HCT116 (cell line): Measurements from ENCODE around the gene PNPO. TPM values are rescaled to one million over a fixed set of nuclear protein-coding genes. Genes with fewer than 3 reads are reported as not detected.

ENCODE experiments used
- ATAC-seq: fragments of 200-7000 bp; cut with Tn5 transposase; 2 replicates; pipeline ENCODE4 v1.9.1; 2020; ENCODE audit warnings: mild to moderate bottlenecking, moderate library complexity
- BruUV-seq: library from RNA; stranded (reverse); fragments of 400-500 nt; replicated peaks from 2 replicates; lab custom pipeline; 2021; lab: Mats Ljungman, UMichigan
- CTCF ChIA-PET: fragments of 300-600 bp; sonication (Branson Sonifier 250); formaldehyde crosslinking; loops from one replicate; lab custom pipeline; 2021; ENCODE audit warnings: antibody characterized with exemption; lab: Charles Lee
- POLR2A ChIA-PET: fragments of 300-600, 350-600 bp; sonication (Branson Sonifier 250); formaldehyde crosslinking; loops from one replicate; lab custom pipeline; 2021; ENCODE audit warnings: antibody characterized with exemption; lab: Charles Lee
- RAD21 ChIA-PET, 2 experiments: fragments of 300-600 bp; sonication (Branson Sonifier 250); formaldehyde crosslinking; loops; one replicate each; lab custom pipeline; 2023; ENCODE audit warnings: low total read pairs in 2 of 2; ENCODE audit not compliant: uncharacterized antibody in 2 of 2, unreplicated experiment in 2 of 2, low non-redundant PET in 1 of 2; lab: Charles Lee
- DNase-seq: peaks from one replicate; pipeline ENCODE4 v3.0.0-alpha.2; 2010; ENCODE audit warnings: low read depth, low spot score
- H2AFZ ChIP-seq: fragments of 200-600 bp; shearing (Covaris generic), sonication (generic); 2 replicates; pipeline ENCODE4 v1.6.1; 2017; ENCODE audit warnings: low read depth, mixed run types, mixed read lengths, antibody characterized with exemption, low read length; ENCODE audit not compliant: poor library complexity, severe bottlenecking
- H3K27ac ChIP-seq: 2 replicates; pipeline ENCODE4 v1.5.1; 2012; ENCODE audit warnings: low read depth, low read length
- H3K27me3 ChIP-seq: fragments of 200-600 bp; sonication (generic); 2 replicates; pipeline ENCODE4 v1.6.1; 2016; ENCODE audit warnings: mixed run types, low read length, mixed read lengths; ENCODE audit not compliant: insufficient read depth
- H3K36me3 ChIP-seq, 2 experiments: fragments of 200-500 bp in 1 of 2; fragments of 200-600 bp in 1 of 2; sonication (Bioruptor generic) in 1 of 2; sonication (generic) in 1 of 2; 2 replicates each; pipeline versions ENCODE4 v1.5.1 to v1.6.1; 2014 to 2016; ENCODE audit warnings: low read length in 2 of 2, inconsistent platforms in 1 of 2, mixed read lengths in 1 of 2, mixed run types in 1 of 2; ENCODE audit not compliant: insufficient read depth in 2 of 2, control insufficient read depth in 1 of 2
- H3K4me1 ChIP-seq, 2 experiments: fragments of 200-600 bp in 1 of 2; sonication (generic) in 1 of 2; 2 replicates each; pipeline versions ENCODE4 v1.5.1 to v1.6.1; 2012 to 2017; ENCODE audit warnings: low read length in 2 of 2, inconsistent platforms in 1 of 2, mild to moderate bottlenecking in 1 of 2, mixed read lengths in 1 of 2, mixed run types in 1 of 2, moderate library complexity in 1 of 2; ENCODE audit not compliant: insufficient read depth in 2 of 2, control insufficient read depth in 1 of 2
- H3K4me2 ChIP-seq: fragments of 200-600 bp; sonication (generic); 2 replicates; pipeline ENCODE4 v1.6.1; 2017; ENCODE audit warnings: mixed run types, low read length, mixed read lengths
- H3K4me3 ChIP-seq, 2 experiments: fragments of 200-600 bp in 1 of 2; sonication (generic) in 1 of 2; replicated peaks in 1 of 2; 2 replicates each; pipeline ENCODE4 v1.5.1; 2011 to 2016; ENCODE audit warnings: low read length in 2 of 2, control low read depth in 1 of 2, low read depth in 1 of 2, mild to moderate bottlenecking in 1 of 2, mixed read lengths in 1 of 2, mixed run types in 1 of 2
- H3K79me2 ChIP-seq: fragments of 200-600 bp; sonication (generic); 2 replicates; pipeline ENCODE4 v1.6.1; 2017; ENCODE audit warnings: mild to moderate bottlenecking, mixed run types, low read length, moderate library complexity, mixed read lengths; ENCODE audit not compliant: insufficient read depth
- H3K9ac ChIP-seq: fragments of 200-600 bp; sonication (generic); 2 replicates; pipeline ENCODE4 v1.6.1; 2016; ENCODE audit warnings: low read length, mixed read lengths
- H3K9me2 ChIP-seq: fragments of 200-600 bp; sonication (generic), shearing (Covaris generic); 2 replicates; pipeline ENCODE4 v1.6.1; 2017; ENCODE audit warnings: mixed run types, mild to moderate bottlenecking, moderate library complexity; ENCODE audit not compliant: insufficient read depth
- H3K9me3 ChIP-seq, 2 experiments: fragments of 200-500 bp in 1 of 2; fragments of 200-600 bp in 1 of 2; sonication (Bioruptor generic) in 1 of 2; sonication (generic) in 1 of 2; 2 replicates each; pipeline ENCODE4 v1.6.1; 2014 to 2017; ENCODE audit warnings: low read length in 2 of 2, mixed read lengths in 2 of 2, inconsistent platforms in 1 of 2, low read depth in 1 of 2, mild to moderate bottlenecking in 1 of 2, mixed run types in 1 of 2, moderate library complexity in 1 of 2; ENCODE audit not compliant: control insufficient read depth in 1 of 2, insufficient read depth in 1 of 2
- H4K20me1 ChIP-seq: fragments of 200-600 bp; sonication (generic), shearing (Covaris generic); 2 replicates; pipeline ENCODE4 v1.6.1; 2017; ENCODE audit warnings: mixed run types, mild to moderate bottlenecking, moderate library complexity; ENCODE audit not compliant: insufficient read depth
- CEBPB ChIP-seq: IDR thresholded peaks from 2 replicates; pipeline ENCODE4 v1.6.1; 2012; ENCODE audit warnings: low read depth
- EGR1 ChIP-seq: IDR thresholded peaks from 2 replicates; pipeline ENCODE4 v1.6.1; 2012; ENCODE audit warnings: low read depth
- ELF1 ChIP-seq: IDR thresholded peaks from 2 replicates; pipeline ENCODE4 v1.6.1; 2012; ENCODE audit warnings: low read depth, borderline replicate concordance
- EZH2 ChIP-seq: fragments of 200-600 bp; sonication (generic); IDR thresholded peaks from 2 replicates; pipeline ENCODE4 v1.6.1; 2017; ENCODE audit warnings: antibody characterized with exemption, mixed run types
- EZH2phosphoT487 ChIP-seq: fragments of 200-600 bp; IDR thresholded peaks from 2 replicates; pipeline ENCODE4 v1.6.1; 2018; ENCODE audit warnings: antibody characterized with exemption, borderline replicate concordance
- JUND ChIP-seq: IDR thresholded peaks from 2 replicates; pipeline ENCODE4 v1.6.1; 2012
- POLR2A ChIP-seq: IDR thresholded peaks from 2 replicates; pipeline ENCODE4 v1.7.0; 2011; ENCODE audit warnings: borderline replicate concordance; ENCODE audit not compliant: insufficient read depth, insufficient read length; ENCODE audit errors: extremely low read depth
- SIN3A ChIP-seq: IDR thresholded peaks from 2 replicates; pipeline ENCODE4 v1.6.1; 2012; ENCODE audit warnings: low read depth
- SP1 ChIP-seq: IDR thresholded peaks from 2 replicates; pipeline ENCODE4 v1.6.1; 2012; ENCODE audit warnings: low read depth
- TCF7L2 ChIP-seq: IDR thresholded peaks from 2 replicates; pipeline ENCODE4 v1.7.0; 2011; ENCODE audit warnings: borderline replicate concordance, inconsistent platforms; ENCODE audit not compliant: insufficient read depth, insufficient read length; ENCODE audit errors: extremely low read depth
- ZFX ChIP-seq: fragments of 450-650 bp; IDR thresholded peaks from 2 replicates; pipeline ENCODE4 v1.6.1; 2017
- intact Hi-C: fragments of 100-400 bp; cut with micrococcal nuclease; formaldehyde crosslinking; loops from 2 replicates; pipeline ENCODE4 v1.10.0; 2022
- total RNA-seq: library from RNA; stranded (reverse); gene quantifications from one replicate; pipeline ENCODE4 v1.2.1, GENCODE V29; 2021; ENCODE audit not compliant: unreplicated experiment
- TF ChIP-seq, protein P1 (sequence below): IDR thresholded peaks from 2 replicates; pipeline ENCODE4 v1.6.1; 2011; ENCODE audit warnings: mild to moderate bottlenecking, low read length, moderate library complexity; ENCODE audit not compliant: insufficient replicate concordance; ENCODE audit errors: extremely low read depth
- TF ChIP-seq, protein P2 (sequence below): IDR thresholded peaks from 2 replicates; pipeline ENCODE4 v1.6.1; 2012
- TF ChIP-seq, protein P3 (sequence below): IDR thresholded peaks from 2 replicates; pipeline ENCODE4 v1.6.1; 2012
- TF ChIP-seq, protein P4 (sequence below), 3 experiments: fragments of 200-600 bp in 1 of 3; sonication (generic) in 1 of 3; IDR thresholded peaks in 2 of 3; conservative IDR thresholded peaks in 1 of 3; 2 replicates each; pipeline ENCODE4 v1.5.1; 2012 to 2017; ENCODE audit warnings: low read depth in 2 of 3, low read length in 2 of 3, antibody characterized with exemption in 1 of 3, borderline replicate concordance in 1 of 3, control low read depth in 1 of 3, mild to moderate bottlenecking in 1 of 3, mixed read lengths in 1 of 3, mixed run types in 1 of 3, moderate library complexity in 1 of 3; ENCODE audit not compliant: insufficient read depth in 1 of 3
- TF ChIP-seq, protein P5 (sequence below): IDR thresholded peaks from 2 replicates; pipeline ENCODE4 v1.6.1; 2012; ENCODE audit warnings: low read depth

Gene PNPO
- total RNA-seq, 1 experiment from 2014 or later = 74.9 TPM

DNA sequence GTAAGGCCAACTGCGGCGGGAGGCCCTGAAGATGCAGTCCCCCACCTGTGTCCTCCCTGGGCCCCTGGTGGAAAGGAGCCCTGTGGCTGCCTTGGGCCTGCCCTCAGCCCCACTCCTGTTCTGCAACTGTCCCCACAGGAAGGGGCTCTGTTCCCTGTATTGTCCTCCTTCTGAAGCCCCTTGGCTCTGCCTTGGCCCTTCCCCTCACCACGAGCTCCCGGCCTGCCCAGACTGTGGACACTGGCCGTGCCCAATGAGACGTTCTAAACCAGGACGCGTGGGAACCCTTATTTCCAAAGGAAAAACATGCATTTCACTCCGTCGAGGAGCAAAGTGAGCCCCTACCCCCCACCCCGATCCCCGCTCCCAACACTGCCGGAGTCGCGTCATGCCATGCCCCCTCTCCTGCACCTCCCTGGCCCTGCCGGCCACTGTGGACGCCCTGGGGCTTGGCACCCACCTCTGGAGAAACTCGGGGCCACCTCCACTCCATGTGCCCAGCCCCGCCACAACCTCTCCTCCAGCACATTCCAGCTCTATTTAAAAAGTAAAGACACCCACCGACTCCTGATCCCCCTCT is 13.5 kb upstream of the PNPO start:
- H3K9ac ChIP-seq = no peak overlapping the region
- H4K20me1 ChIP-seq = no peaks in the 10 kb centered on the region
- ATAC-seq (no peak), DNase-seq (no peak)
- BruUV-seq = no TSS peak
- H3K9me2 ChIP-seq = no peaks in the 10 kb centered on the region
- H3K4me1 ChIP-seq = peaks cover 12 to 20% of the 10 kb centered on the region in 2 experiments
- H3K79me2 ChIP-seq = no peaks in the 10 kb centered on the region
- ChIA-PET RAD21 (no interaction called here), CTCF (no interaction called here), POLR2A (no interaction called here)
- H3K4me3 ChIP-seq = no peak overlapping the region
- H3K4me2 ChIP-seq = no peak overlapping the region
- peaks cover 4 to 10% of the 10 kb centered on the region in 2 experiments; a peak in 2 of 4 replicates for H3K36me3 ChIP-seq
- intact Hi-C loops = no loop called here
- no peaks in the 10 kb centered on the region for H3K9me3 ChIP-seq
- TF ChIP-seq, protein P1, sequence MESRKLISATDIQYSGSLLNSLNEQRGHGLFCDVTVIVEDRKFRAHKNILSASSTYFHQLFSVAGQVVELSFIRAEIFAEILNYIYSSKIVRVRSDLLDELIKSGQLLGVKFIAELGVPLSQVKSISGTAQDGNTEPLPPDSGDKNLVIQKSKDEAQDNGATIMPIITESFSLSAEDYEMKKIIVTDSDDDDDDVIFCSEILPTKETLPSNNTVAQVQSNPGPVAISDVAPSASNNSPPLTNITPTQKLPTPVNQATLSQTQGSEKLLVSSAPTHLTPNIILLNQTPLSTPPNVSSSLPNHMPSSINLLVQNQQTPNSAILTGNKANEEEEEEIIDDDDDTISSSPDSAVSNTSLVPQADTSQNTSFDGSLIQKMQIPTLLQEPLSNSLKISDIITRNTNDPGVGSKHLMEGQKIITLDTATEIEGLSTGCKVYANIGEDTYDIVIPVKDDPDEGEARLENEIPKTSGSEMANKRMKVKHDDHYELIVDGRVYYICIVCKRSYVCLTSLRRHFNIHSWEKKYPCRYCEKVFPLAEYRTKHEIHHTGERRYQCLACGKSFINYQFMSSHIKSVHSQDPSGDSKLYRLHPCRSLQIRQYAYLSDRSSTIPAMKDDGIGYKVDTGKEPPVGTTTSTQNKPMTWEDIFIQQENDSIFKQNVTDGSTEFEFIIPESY = no peak
- TF ChIP-seq POLR2A (no peak), EZH2phosphoT487 (no peak), JUND (no peak), ELF1 (no peak), SIN3A (no peak), EZH2 (no peak), TCF7L2 (no peak), ZFX (no peak), SP1 (no peak), CEBPB (no peak), EGR1 (no peak)
- TF ChIP-seq, protein P2, sequence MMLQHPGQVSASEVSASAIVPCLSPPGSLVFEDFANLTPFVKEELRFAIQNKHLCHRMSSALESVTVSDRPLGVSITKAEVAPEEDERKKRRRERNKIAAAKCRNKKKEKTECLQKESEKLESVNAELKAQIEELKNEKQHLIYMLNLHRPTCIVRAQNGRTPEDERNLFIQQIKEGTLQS = no peak
- TF ChIP-seq, protein P3, sequence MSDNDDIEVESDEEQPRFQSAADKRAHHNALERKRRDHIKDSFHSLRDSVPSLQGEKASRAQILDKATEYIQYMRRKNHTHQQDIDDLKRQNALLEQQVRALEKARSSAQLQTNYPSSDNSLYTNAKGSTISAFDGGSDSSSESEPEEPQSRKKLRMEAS = no peak
- TF ChIP-seq, protein P4, sequence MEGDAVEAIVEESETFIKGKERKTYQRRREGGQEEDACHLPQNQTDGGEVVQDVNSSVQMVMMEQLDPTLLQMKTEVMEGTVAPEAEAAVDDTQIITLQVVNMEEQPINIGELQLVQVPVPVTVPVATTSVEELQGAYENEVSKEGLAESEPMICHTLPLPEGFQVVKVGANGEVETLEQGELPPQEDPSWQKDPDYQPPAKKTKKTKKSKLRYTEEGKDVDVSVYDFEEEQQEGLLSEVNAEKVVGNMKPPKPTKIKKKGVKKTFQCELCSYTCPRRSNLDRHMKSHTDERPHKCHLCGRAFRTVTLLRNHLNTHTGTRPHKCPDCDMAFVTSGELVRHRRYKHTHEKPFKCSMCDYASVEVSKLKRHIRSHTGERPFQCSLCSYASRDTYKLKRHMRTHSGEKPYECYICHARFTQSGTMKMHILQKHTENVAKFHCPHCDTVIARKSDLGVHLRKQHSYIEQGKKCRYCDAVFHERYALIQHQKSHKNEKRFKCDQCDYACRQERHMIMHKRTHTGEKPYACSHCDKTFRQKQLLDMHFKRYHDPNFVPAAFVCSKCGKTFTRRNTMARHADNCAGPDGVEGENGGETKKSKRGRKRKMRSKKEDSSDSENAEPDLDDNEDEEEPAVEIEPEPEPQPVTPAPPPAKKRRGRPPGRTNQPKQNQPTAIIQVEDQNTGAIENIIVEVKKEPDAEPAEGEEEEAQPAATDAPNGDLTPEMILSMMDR (IDR thresholded peaks at IDR 0.05 in 2 of 3, conservative IDR thresholded peaks at IDR 0.05 in 1 of 3; ENCODE audit: borderline replicate concordance in 1 of 3, insufficient read depth in 1 of 3, low read depth in 2 of 3, low read length in 2 of 3) = no peak
- TF ChIP-seq, protein P5, sequence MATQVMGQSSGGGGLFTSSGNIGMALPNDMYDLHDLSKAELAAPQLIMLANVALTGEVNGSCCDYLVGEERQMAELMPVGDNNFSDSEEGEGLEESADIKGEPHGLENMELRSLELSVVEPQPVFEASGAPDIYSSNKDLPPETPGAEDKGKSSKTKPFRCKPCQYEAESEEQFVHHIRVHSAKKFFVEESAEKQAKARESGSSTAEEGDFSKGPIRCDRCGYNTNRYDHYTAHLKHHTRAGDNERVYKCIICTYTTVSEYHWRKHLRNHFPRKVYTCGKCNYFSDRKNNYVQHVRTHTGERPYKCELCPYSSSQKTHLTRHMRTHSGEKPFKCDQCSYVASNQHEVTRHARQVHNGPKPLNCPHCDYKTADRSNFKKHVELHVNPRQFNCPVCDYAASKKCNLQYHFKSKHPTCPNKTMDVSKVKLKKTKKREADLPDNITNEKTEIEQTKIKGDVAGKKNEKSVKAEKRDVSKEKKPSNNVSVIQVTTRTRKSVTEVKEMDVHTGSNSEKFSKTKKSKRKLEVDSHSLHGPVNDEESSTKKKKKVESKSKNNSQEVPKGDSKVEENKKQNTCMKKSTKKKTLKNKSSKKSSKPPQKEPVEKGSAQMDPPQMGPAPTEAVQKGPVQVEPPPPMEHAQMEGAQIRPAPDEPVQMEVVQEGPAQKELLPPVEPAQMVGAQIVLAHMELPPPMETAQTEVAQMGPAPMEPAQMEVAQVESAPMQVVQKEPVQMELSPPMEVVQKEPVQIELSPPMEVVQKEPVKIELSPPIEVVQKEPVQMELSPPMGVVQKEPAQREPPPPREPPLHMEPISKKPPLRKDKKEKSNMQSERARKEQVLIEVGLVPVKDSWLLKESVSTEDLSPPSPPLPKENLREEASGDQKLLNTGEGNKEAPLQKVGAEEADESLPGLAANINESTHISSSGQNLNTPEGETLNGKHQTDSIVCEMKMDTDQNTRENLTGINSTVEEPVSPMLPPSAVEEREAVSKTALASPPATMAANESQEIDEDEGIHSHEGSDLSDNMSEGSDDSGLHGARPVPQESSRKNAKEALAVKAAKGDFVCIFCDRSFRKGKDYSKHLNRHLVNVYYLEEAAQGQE = no peak
- H2AFZ ChIP-seq = no peak overlapping the region
- H3K27ac ChIP-seq = no peak overlapping the region
- no peaks in the 10 kb centered on the region for H3K27me3 ChIP-seq
